H9 (cell line): Measurements from ENCODE around the gene ZNF135. TPM values are rescaled to one million over a fixed set of nuclear protein-coding genes. Genes with fewer than 3 reads are reported as not detected.

Experiments used
- DNase-seq: peaks from one replicate; pipeline ENCODE4 v3.0.0-alpha.2; 2017
- H2AFZ ChIP-seq: one replicate; pipeline ENCODE4 v1.6.1; 2013; ENCODE audit warnings: mild to moderate bottlenecking, low read length, control low read depth, moderate library complexity
- H2AK5ac ChIP-seq: 2 replicates; pipeline ENCODE4 v1.6.1; 2013; ENCODE audit warnings: low read length, control low read depth, mixed read lengths; ENCODE audit not compliant: insufficient read length
- H2BK120ac ChIP-seq: one replicate; pipeline ENCODE4 v1.6.1; 2013; ENCODE audit warnings: low read depth, mild to moderate bottlenecking, low read length, control low read depth, inconsistent platforms; ENCODE audit not compliant: poor library complexity, severe bottlenecking
- H2BK12ac ChIP-seq: 2 replicates; pipeline ENCODE4 v1.6.1; 2013; ENCODE audit warnings: low read length, control low read depth, mixed read lengths, low read depth; ENCODE audit not compliant: insufficient read length
- H2BK15ac ChIP-seq: 2 replicates; pipeline ENCODE4 v1.6.1; 2013; ENCODE audit warnings: low read depth, low read length, control low read depth
- H2BK20ac ChIP-seq: one replicate; pipeline ENCODE4 v1.6.1; 2013; ENCODE audit warnings: low read depth, mild to moderate bottlenecking, low read length, control low read depth, inconsistent platforms; ENCODE audit not compliant: poor library complexity, severe bottlenecking
- H2BK5ac ChIP-seq: 2 replicates; pipeline ENCODE4 v1.6.1; 2013; ENCODE audit warnings: low read length, control low read depth, mixed read lengths; ENCODE audit not compliant: insufficient read length
- H3K14ac ChIP-seq: 2 replicates; pipeline ENCODE4 v1.6.1; 2013; ENCODE audit warnings: low read length, control low read depth; ENCODE audit not compliant: insufficient read depth
- H3K18ac ChIP-seq: 2 replicates; pipeline ENCODE4 v1.6.1; 2013; ENCODE audit warnings: low read depth, mild to moderate bottlenecking, mixed read lengths, low read length, control low read depth; ENCODE audit not compliant: insufficient read length
- H3K23ac ChIP-seq: 2 replicates; pipeline ENCODE4 v1.6.1; 2013; ENCODE audit warnings: low read length, control low read depth, mixed read lengths, low read depth; ENCODE audit not compliant: insufficient read length
- H3K23me2 ChIP-seq: 2 replicates; pipeline ENCODE4 v1.6.1; 2013; ENCODE audit warnings: low read depth, mild to moderate bottlenecking, mixed read lengths, low read length, control low read depth; ENCODE audit not compliant: insufficient read length, poor library complexity, severe bottlenecking
- H3K27ac ChIP-seq: 2 replicates; pipeline ENCODE4 v1.5.1; 2013; ENCODE audit warnings: low read length, control low read depth, mixed read lengths, low read depth; ENCODE audit not compliant: insufficient read length
- H3K27me3 ChIP-seq: 2 replicates; pipeline ENCODE4 v1.6.1; 2013; ENCODE audit warnings: low read length, control low read depth, inconsistent platforms; ENCODE audit not compliant: insufficient read depth
- H3K4ac ChIP-seq: 2 replicates; pipeline ENCODE4 v1.6.1; 2013; ENCODE audit warnings: low read depth, mild to moderate bottlenecking, control low read depth, inconsistent platforms, low read length, moderate library complexity
- H3K4me1 ChIP-seq: 2 replicates; pipeline ENCODE4 v1.6.1; 2013; ENCODE audit warnings: low read length, control low read depth, inconsistent platforms; ENCODE audit not compliant: insufficient read depth
- H3K4me2 ChIP-seq: 2 replicates; pipeline ENCODE4 v1.6.1; 2013; ENCODE audit warnings: low read length, control low read depth, mixed read lengths; ENCODE audit not compliant: insufficient read length, insufficient read depth
- H3K56ac ChIP-seq: 2 replicates; pipeline ENCODE4 v1.6.1; 2013; ENCODE audit warnings: low read depth, mild to moderate bottlenecking, mixed read lengths, low read length, control low read depth; ENCODE audit not compliant: insufficient read length
- H3K79me1 ChIP-seq: 2 replicates; pipeline ENCODE4 v1.6.1; 2013; ENCODE audit warnings: low read depth, mild to moderate bottlenecking, moderate library complexity, low read length, control low read depth, inconsistent platforms; ENCODE audit not compliant: insufficient read depth, poor library complexity, severe bottlenecking
- H3K79me2 ChIP-seq: 2 replicates; pipeline ENCODE4 v1.6.1; 2013; ENCODE audit warnings: low read length, control low read depth, inconsistent platforms; ENCODE audit not compliant: insufficient read depth
- H3K9ac ChIP-seq: 2 replicates; pipeline ENCODE4 v1.6.1; 2013; ENCODE audit warnings: low read length, control low read depth, mixed read lengths; ENCODE audit not compliant: insufficient read length; ENCODE audit errors: extremely low read depth
- H3K9me3 ChIP-seq: one replicate; pipeline ENCODE4 v1.6.1; 2013; ENCODE audit warnings: low read depth, low read length, inconsistent platforms; ENCODE audit not compliant: control insufficient read depth
- H3T11ph ChIP-seq: one replicate; pipeline ENCODE4 v1.6.1; 2013; ENCODE audit warnings: mild to moderate bottlenecking, low read length, control low read depth, inconsistent platforms
- H4K20me1 ChIP-seq: one replicate; pipeline ENCODE4 v1.6.1; 2013; ENCODE audit not compliant: control insufficient read depth, insufficient read length, insufficient read depth
- H4K5ac ChIP-seq: 2 replicates; pipeline ENCODE4 v1.6.1; 2013; ENCODE audit warnings: low read depth, mild to moderate bottlenecking, mixed read lengths, low read length, control low read depth; ENCODE audit not compliant: insufficient read length
- H4K8ac ChIP-seq: replicated peaks from 2 replicates; pipeline ENCODE4 v1.6.1; 2013; ENCODE audit warnings: low read length, control low read depth, mixed read lengths, low read depth; ENCODE audit not compliant: insufficient read length
- H4K91ac ChIP-seq: 2 replicates; pipeline ENCODE4 v1.6.1; 2013; ENCODE audit warnings: low read depth, mild to moderate bottlenecking, moderate library complexity, mixed read lengths, low read length, control low read depth; ENCODE audit not compliant: insufficient read length
- H3K27ac Mint-ChIP-seq, 3 experiments: 2 replicates in 2 of 3; 3 replicates in 1 of 3; pipeline ENCODE4 v1.8.0; 2020 to 2021; ENCODE audit warnings: mixed read lengths in 3 of 3, mild to moderate bottlenecking in 1 of 3, moderate library complexity in 1 of 3
- H3K27me3 Mint-ChIP-seq: 2 replicates; pipeline ENCODE4 v1.8.0; 2021; ENCODE audit warnings: low read depth, mild to moderate bottlenecking, moderate library complexity, mixed read lengths
- H3K36me3 Mint-ChIP-seq, 3 experiments: 2 replicates in 2 of 3; 3 replicates in 1 of 3; pipeline ENCODE4 v1.8.0; 2020 to 2021; ENCODE audit warnings: low read depth in 3 of 3, mixed read lengths in 3 of 3; ENCODE audit not compliant: insufficient read depth in 1 of 3
- H3K4me1 Mint-ChIP-seq, 2 experiments: 2 replicates each; pipeline ENCODE4 v1.8.0; 2020; ENCODE audit warnings: mixed read lengths in 2 of 2
- H3K4me3 Mint-ChIP-seq, 2 experiments: 2 replicates in 1 of 2; 3 replicates in 1 of 2; pipeline ENCODE4 v1.8.0; 2020 to 2021; ENCODE audit warnings: mild to moderate bottlenecking in 2 of 2, mixed read lengths in 2 of 2, moderate library complexity in 1 of 2
- H3K9me3 Mint-ChIP-seq, 2 experiments: 2 replicates in 1 of 2; 3 replicates in 1 of 2; pipeline ENCODE4 v1.8.0; 2020; ENCODE audit warnings: mild to moderate bottlenecking in 2 of 2, mixed read lengths in 2 of 2, moderate library complexity in 1 of 2
- WGBS: extraction: QIAGEN DNeasy Blood & Tissue Kit; methylation state at CpG from one replicate; pipeline ENCODE4 v1.1.7; 2013; ENCODE audit warnings: missing lambda C conversion rate, low lambda C conversion rate, mixed read lengths; ENCODE audit not compliant: insufficient read length; ENCODE audit errors: extremely low coverage; 5-methylcytosine and 5-hydroxymethylcytosine counted together
- total RNA-seq: library from RNA; stranded (reverse); gene quantifications from 2 replicates; pipeline ENCODE4 v1.2.1, GENCODE V29; 2021
- TF ChIP-seq, protein P1 (sequence below): fragments of 200-600 bp; sonication (generic); conservative IDR thresholded peaks from 3 replicates; pipeline ENCODE4 v1.8.0; 2021; ENCODE audit warnings: antibody characterized with exemption, mild to moderate bottlenecking

Gene ZNF135
- total RNA-seq, 1 experiment from 2014 or later = 4.7 TPM

DNA sequence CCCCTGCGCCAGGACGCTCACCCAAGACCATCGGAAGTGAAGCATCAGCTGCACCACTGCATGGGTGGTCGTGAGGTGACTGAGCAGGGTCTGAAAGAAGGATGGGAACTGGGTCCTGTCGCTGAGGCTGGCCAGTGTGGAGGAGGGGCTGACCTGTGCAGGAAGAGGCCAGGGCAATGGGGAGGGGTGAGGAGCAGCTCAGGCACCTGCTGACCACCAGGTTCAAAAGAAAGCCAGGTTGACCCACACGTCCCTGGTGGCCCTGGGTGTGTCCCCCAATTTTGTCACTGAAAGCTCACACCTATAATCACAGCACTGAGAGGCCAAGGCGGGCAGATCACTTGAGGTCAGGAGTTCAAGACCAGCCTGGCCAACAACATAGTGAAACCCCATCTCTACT lies 39.0 kb upstream of the ZNF135 start:
- Mint-ChIP-seq H3K4me1 (no peaks in the 10 kb centered on the region), H3K27ac (no peak overlapping the region), H3K27me3 (peaks cover 12% of the 10 kb centered on the region), H3K36me3 (peaks cover 7 to 11% (median 8%) of the 10 kb centered on the region in 3 experiments; a peak in 6 of 7 replicates), H3K9me3 (peaks cover 68 to 69% of the 10 kb centered on the region in 2 experiments), H3K4me3 (no peak overlapping the region)
- Histone ChIP-seq H2AK5ac (no peak overlapping the region), H3K23ac (no peak overlapping the region), H3K9ac (no peak overlapping the region), H3K56ac (no peak overlapping the region), H3K9me3 (no peaks in the 10 kb centered on the region), H3K4ac (no peak overlapping the region), H3K18ac (no peak overlapping the region), H3K79me1 (no peaks in the 10 kb centered on the region), H3K4me2 (no peak overlapping the region), H3K14ac (no peak overlapping the region), H3K23me2 (no peaks in the 10 kb centered on the region), H2AFZ (no peak overlapping the region), H2BK120ac (no peak overlapping the region), H4K20me1 (no peaks in the 10 kb centered on the region), H4K8ac (no peak overlapping the region), H3K79me2 (no peaks in the 10 kb centered on the region), H2BK15ac (no peak overlapping the region), H4K91ac (no peak overlapping the region), H3K27ac (no peak overlapping the region), H2BK5ac (no peak overlapping the region), H3K4me1 (no peaks in the 10 kb centered on the region), H2BK12ac (no peak overlapping the region), H3T11ph (no peak overlapping the region), H2BK20ac (no peak overlapping the region), H4K5ac (no peak overlapping the region), H3K27me3 (no peaks in the 10 kb centered on the region)
- WGBS = no CpG with 5 or more reads among the region's 7 CpGs
- no peak for DNase-seq
- TF ChIP-seq, protein P1, sequence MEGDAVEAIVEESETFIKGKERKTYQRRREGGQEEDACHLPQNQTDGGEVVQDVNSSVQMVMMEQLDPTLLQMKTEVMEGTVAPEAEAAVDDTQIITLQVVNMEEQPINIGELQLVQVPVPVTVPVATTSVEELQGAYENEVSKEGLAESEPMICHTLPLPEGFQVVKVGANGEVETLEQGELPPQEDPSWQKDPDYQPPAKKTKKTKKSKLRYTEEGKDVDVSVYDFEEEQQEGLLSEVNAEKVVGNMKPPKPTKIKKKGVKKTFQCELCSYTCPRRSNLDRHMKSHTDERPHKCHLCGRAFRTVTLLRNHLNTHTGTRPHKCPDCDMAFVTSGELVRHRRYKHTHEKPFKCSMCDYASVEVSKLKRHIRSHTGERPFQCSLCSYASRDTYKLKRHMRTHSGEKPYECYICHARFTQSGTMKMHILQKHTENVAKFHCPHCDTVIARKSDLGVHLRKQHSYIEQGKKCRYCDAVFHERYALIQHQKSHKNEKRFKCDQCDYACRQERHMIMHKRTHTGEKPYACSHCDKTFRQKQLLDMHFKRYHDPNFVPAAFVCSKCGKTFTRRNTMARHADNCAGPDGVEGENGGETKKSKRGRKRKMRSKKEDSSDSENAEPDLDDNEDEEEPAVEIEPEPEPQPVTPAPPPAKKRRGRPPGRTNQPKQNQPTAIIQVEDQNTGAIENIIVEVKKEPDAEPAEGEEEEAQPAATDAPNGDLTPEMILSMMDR = no peak
